Kidney capillary endothelial cell (primary cell): Measurements from ENCODE around the gene DLK1.

Experiments
- DNase-seq: peaks from one replicate; pipeline ENCODE4 v3.0.0-alpha.2; 2018; ENCODE audit warnings: low spot score

Gene DLK1

DNA sequence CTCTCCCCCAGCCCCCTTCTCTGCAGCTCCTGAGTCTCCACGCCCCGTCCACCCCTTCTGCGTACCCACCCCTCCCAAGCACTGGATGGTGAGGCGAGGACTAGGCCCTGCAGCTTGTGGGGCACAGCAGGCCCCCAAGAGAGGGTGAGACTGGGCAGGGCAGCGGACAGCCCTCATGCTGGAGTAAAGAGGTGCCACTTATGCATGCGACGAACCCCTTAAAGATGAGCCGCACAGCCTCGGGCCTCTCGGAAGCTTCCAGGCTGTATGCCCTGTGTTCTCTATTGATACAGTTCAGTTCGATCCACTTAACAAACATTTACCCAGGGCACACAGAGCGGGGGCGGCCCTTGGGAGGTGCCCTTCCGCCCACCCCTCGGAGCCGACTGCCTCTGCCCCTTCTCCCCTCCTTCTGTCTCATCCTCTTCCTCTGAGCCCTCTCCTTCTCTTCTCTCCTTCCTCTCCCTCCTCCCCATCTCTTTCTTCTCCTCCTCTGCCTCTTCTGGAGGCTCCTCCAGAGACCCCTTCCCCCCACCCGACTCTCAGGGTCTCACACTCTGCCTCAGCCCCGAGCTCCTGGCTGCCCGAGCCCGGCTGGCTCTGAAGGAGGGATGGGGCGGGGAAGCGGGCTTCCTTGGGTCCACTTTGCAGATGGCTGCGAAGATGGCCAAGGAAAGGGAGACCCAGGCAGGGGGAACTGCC is 32.7 kb upstream of the DLK1 start:
- no peak for DNase-seq

GRCh38 chr14:100694579-100695422 is 31.9 kb upstream of the DLK1 start:
- no peak for DNase-seq

- DNase-seq = no peak
Observed at GRCh38 chr14:100695423-100695738, 31.3 kb upstream of the DLK1 start.

GRCh38 chr14:100696008-100696407 is 30.7 kb upstream of the DLK1 start:
- DNase-seq = no peak

GRCh38 chr14:100696590-100696989 is 30.1 kb upstream of the DLK1 start:
- no peak for DNase-seq

- DNase-seq = no peak
Observed at GRCh38 chr14:100698066-100698465, 28.6 kb upstream of the DLK1 start.

DNA sequence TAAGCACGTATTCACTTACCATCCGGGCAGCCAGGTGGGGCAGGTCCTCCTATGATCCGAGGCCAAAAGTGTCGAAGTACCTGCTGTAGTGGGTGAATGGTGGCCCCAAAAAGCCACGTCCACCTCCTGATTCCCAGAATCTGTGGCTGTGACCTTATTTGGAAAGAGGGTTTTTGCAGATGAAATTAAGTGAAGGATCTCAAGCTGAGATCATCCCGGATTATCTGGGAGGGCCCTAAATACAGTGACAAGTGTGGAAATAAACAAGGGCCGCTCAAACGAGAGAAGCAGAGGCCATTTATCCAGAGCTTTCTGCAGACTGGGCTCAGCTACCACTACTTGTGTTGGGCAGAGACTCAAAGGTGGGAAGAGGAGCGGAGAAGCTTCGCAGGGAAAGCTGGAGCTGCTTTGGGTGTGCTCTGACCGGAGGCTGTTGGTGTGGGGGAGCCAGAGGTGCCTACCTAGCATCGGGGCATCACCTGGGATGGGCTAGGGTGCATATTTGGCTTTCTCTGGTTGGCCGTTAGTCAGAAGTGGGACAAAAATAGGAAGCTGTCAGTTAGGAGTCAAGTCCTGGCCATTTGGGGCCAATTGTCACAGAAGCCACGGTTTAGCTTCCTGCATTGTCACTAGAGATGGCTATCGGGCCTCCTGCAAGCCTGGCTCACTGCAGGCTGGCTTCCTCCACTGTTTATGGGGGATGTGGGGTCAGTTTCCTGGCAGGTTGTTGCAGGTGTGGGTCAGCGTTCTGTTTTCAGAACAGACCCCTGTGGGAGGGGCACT is 27.8 kb upstream of the DLK1 start:
- DNase-seq = no peak

DNA sequence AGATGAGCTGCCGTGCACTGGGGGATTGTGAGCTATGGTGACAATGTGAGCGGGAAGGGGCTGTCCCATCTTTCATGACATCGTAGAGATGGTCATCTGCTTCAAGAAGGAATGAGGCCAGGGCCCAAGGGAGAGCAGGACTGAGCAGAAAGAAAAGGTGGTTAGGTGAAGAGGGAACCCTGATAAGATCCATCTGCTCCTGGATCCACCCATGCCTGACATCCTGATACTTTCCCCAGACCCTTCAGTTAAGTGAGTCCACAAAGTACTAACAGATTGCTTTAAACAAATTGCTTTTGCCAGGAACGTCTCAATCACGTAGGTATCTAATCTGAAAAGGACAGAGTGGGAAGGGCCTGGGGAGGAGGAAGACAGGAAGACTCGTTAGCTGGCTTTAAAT is 25.4 kb upstream of the DLK1 start:
- DNase-seq = no peak

DNA sequence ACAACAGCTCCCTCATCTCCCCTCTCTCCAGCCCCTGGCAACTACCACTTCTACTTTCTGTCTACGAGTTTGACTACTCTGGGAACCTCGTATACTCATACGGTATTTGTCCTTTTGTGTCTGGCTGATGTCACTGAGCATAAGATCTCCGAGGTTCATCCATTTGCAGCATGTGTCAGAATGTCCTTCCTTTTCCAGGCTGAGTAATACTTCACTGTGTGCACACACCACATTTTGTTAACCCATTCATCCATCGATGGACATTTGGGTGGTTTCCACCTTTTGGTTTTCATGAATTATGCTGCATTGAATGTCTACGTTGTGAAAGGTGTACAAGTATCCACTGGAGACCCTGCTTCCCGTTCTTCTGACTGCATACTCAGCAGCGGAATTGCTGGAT is 24.1 kb upstream of the DLK1 start:
- DNase-seq = no peak

DNA sequence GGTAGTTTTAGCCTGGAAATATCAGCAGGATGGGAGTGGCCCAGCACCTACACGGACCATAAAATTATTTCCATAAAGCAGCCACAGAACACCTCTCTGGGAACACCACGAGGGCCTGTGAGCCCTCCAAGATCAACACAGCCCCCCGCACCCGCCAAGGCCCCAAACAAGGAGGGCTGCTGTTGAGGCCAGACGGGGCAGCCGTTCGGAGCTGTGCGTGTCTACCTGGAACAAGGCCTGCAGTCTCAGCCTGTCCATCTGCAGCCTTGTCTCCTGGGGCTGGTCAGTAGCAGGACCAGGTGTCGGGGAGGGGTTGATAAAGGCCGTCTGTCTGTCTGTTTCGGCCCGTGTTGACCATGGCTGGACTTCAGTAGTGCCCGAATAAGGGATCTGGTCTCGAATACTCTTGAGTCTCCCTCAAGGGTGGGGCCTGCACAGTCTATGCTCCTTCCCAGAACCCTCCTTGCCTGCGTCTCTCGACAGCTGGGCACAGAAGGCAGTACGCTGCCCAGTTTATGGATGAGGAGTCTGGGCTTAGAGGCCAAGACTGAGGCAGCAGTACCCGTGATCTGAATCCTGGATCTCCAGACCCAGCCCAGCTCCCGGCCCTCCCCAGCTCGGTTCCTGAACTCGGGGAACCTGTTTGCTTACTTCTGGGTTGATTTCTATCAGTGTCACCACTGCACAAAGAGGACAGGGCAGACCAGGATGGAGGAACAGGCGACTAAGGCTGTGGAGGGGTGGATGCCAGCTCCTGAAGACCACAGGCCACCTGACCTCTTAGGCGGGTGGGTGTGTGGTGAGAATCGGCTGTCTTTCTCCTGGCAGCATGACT is 23.1 kb upstream of the DLK1 start:
- DNase-seq = no peak

- no peak for DNase-seq
Observed at GRCh38 chr14:100706200-100706599, 20.5 kb upstream of the DLK1 start.

- no peak for DNase-seq
Observed at GRCh38 chr14:100706860-100707259, 19.8 kb upstream of the DLK1 start.

GRCh38 chr14:100708425-100709288 is 18.0 kb upstream of the DLK1 start:
- DNase-seq = no peak

DNA sequence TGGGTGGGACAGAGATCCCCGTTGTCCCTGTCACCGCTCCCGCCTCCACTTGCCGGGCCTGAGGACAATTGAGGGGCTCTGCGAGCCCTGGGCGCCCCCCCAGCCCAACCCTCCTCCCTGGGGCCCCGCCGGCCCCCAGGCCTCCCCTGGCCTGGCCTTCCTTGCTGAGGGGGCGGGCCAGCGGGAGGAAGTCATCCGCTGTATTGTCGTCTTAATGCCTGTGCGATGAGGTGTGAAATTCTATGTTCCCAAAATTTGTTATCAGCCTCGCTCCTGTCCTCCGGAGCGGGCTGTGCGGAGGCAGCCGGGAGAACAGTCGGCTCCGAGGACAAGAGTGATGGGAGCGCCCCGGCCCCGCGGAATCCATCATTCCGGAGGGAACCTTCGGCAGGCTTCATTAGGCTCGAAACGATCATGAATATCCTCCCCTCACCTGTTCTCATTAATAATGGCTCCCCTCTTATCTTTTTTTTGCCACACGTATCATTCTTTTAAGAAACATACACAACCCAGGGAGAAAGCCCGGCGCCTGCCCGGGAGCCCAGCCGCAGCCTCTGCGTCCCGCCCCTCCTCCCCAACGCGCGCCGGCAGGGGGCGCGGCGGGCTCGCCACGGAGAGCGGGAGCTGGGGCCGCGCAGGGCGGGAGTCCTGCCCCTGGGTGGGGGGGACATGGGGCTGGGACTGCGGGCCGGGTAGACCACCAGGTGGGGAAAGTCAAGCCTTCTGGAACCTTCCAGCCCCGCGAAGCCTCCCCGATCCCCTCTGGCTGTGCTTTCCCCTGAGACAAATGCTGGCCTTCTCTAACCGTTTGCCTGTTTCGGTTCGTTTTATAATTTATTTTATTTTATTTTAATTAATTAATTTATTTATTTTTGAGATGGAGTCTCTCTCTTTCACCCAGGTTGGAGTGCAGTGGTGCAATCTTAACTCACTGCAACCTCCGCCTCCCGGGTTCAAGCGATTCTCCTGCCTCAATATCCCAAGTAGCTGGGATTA is 17.1 kb upstream of the DLK1 start:
- DNase-seq = peak; percentile 28

DNA sequence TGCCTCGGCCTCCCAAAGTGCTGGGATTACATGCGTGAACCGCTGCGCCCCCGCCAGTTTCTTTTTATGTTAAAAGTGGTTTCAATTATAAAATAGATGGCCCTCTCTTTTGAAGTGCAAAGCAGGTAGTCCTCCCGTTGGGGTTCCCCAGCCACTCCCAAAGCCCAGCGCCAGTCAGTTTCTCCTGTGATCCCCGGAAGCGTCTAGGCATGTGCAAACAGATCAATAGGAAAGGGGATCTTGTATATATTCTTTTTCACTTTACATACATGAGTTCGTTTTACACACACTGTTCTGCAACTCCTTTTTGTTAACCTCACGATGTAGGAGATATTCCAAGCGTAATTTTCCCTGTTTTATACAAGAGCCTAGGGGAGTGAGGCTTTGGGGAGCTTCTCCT is 16.3 kb upstream of the DLK1 start:
- no peak for DNase-seq

GRCh38 chr14:100710826-100711462 is 15.7 kb upstream of the DLK1 start:
- no peak for DNase-seq

DNA sequence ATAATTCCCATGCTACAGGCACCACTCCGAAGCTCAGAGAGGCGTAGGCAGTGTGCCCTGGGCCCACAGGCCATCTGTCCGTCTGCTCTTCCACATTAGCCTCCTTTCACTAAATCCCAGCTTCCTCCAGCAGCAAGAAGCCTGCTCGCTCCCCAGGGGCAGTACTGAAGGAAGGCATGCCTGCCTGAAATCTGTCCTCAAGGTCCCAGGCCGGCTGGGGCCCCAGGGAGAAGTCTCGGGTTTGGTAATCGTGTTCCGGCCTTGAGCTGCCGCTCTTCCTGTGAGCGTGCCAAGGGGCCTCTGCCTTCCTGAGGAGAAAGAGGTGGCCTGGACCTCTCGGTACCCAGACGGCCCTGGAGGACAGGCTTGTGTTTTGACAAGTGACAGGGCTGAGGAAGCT is 15.2 kb upstream of the DLK1 start:
- DNase-seq = peak; percentile 52

- DNase-seq = no peak
Observed at GRCh38 chr14:100712490-100712889, 14.2 kb upstream of the DLK1 start.

GRCh38 chr14:100713705-100714104 is 13.0 kb upstream of the DLK1 start:
- DNase-seq = no peak
